ENCODE results near the gene MED31.

DNA sequence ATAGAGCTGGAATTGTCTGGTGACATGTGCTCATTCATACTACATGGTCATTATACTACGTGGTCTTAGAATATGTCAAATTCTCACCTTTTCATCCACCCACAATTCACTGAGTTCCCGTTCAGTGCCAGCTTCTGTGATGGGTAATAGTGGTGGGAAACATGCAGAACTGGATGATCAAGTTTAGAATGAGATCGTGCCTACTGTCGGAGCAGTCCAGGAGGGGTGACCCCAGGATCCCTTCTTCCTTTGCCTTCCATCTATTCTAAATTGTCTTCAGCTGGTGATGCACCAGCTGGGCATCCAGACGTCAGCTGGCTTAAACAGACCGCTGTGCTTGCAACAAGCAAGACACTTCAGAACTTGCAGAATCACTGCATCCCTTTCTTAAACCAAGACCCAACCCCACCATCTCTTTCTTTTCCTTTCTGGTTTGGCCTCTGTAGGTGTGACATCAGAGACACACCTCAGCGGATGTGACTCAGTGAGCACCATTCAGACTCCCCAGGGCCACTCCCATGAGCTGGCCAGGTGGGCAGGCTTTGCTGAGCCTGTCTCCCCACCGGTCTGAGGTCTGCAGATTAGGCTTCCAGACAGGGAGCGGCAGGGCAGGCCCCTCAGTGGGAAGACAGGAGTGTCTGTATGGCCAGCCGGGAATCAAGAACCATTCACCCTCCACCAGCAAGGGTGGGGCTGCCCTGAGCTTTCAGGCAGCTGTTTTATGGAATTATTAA, 18.2 kb upstream of the MED31 start:
- TF ChIP-seq CTCF (IDR thresholded peaks at IDR 0.05): no peak
- TF ChIP-seq POLR2A (IDR thresholded peaks at IDR 0.05): no peak

All from testis (tissue), 2 donors.